OCI-LY1 (cell line): ENCODE results near the gene SPOPL.

Experiments used
- CTCF ChIP-seq: fragments of 200-600 bp; sonication (generic), shearing (Covaris generic); IDR thresholded peaks from 2 replicates; pipeline ENCODE4 v1.5.1; 2017; ENCODE audit warnings: mild to moderate bottlenecking, antibody characterized with exemption, low read length, moderate library complexity, mixed read lengths
- EZH2 ChIP-seq: fragments of 200-600 bp; sonication (generic), shearing (Covaris generic); IDR thresholded peaks from 2 replicates; pipeline ENCODE4 v1.8.0; 2017; ENCODE audit warnings: borderline replicate concordance, mixed run types, mild to moderate bottlenecking, antibody characterized with exemption, low read length, moderate library complexity, mixed read lengths

- no peak for TF ChIP-seq EZH2
- no peak for TF ChIP-seq CTCF
These were observed 7.2 kb upstream of the SPOPL start for GRCh38 chr2:138494265-138494966.
